GM19238 (cell line): Measurements from ENCODE around the gene ADRA2C.

Experiments used
- DNase-seq: peaks from one replicate; pipeline ENCODE4 v3.0.0; 2011; ENCODE audit warnings: low spot score; ENCODE audit not compliant: insufficient read length

Gene ADRA2C

GRCh38 chr4:3756343-3757059 lies 9.7 kb upstream of the ADRA2C start:
- no peak for DNase-seq

GRCh38 chr4:3759236-3759635 lies 6.9 kb upstream of the ADRA2C start:
- DNase-seq: no peak

- no peak for DNase-seq
Observed at GRCh38 chr4:3760346-3760745, 5.8 kb upstream of the ADRA2C start.

GRCh38 chr4:3760841-3761240 lies 5.3 kb upstream of the ADRA2C start:
- no peak for DNase-seq

- DNase-seq: no peak
Observed at GRCh38 chr4:3762264-3762663, 3.9 kb upstream of the ADRA2C start.

- no peak for DNase-seq
Observed at GRCh38 chr4:3762753-3763549, 3.2 kb upstream of the ADRA2C start.

GRCh38 chr4:3765271-3766035 lies 732 bp upstream of the ADRA2C start:
- no peak for DNase-seq

- DNase-seq: no peak
Observed at GRCh38 chr4:3766785-3767569, 792 bp downstream of the ADRA2C start.

GRCh38 chr4:3767570-3768288 lies 1.5 kb downstream of the ADRA2C start:
- DNase-seq: no peak

GRCh38 chr4:3768842-3769641 lies 2.9 kb downstream of the ADRA2C start:
- no peak for DNase-seq

- no peak for DNase-seq
Observed at GRCh38 chr4:3769642-3770184, 3.5 kb downstream of the ADRA2C start.

- no peak for DNase-seq
Observed at GRCh38 chr4:3770323-3771163, 4.4 kb downstream of the ADRA2C start.

GRCh38 chr4:3771164-3771809 lies 5.1 kb downstream of the ADRA2C start:
- no peak for DNase-seq

GRCh38 chr4:3771939-3772495 lies 5.8 kb downstream of the ADRA2C start:
- DNase-seq: no peak

- DNase-seq: no peak
Observed at GRCh38 chr4:3772632-3773031, 6.4 kb downstream of the ADRA2C start.

- no peak for DNase-seq
Observed at GRCh38 chr4:3773552-3774001, 7.4 kb downstream of the ADRA2C start.

- no peak for DNase-seq
Observed at GRCh38 chr4:3774253-3774883, 8.2 kb downstream of the ADRA2C start.
